A549 (cell line): ENCODE results near the gene PYROXD2. TPM values are rescaled to one million over a fixed set of nuclear protein-coding genes. Genes with fewer than 3 reads are reported as not detected.

ENCODE experiments used
- ATAC-seq, 2 experiments: fragments of 200-7000 bp in 1 of 2; fragments of >200 bp in 1 of 2; cut with Nextera tagmentation in 1 of 2; cut with Tn5 transposase in 1 of 2; 3 replicates each; pipeline versions ENCODE4 v1.8.0 to v1.9.1; 2018 to 2020; ENCODE audit warnings: mild to moderate bottlenecking in 1 of 2, moderate library complexity in 1 of 2
- CTCF ChIA-PET: fragments of 300-600 bp; sonication (Branson Sonifier 250); formaldehyde crosslinking; extraction: SDS; loops from one replicate; lab custom pipeline; 2021; ENCODE audit warnings: antibody characterized with exemption, inconsistent platforms; lab: Yijun Ruan, JAX
- POLR2A ChIA-PET: fragments of 350-600 bp; formaldehyde crosslinking; extraction: SDS; loops from one replicate; lab custom pipeline; 2021; ENCODE audit warnings: antibody characterized with exemption, inconsistent platforms; lab: Yijun Ruan, JAX
- DNase-seq, 2 experiments: peaks; one replicate each; pipeline versions ENCODE4 v3.0.0 to v3.0.0-alpha.2; 2011 to 2016; ENCODE audit warnings: low read depth in 1 of 2, low spot score in 1 of 2
- FAIRE-seq: peaks from 2 replicates; lab custom pipeline; 2011; peaks lifted over from hg19 to GRCh38; lab: Jason Lieb, UNC
- H3K27ac ChIP-seq, 2 experiments: fragments of >200 bp; sonication (Bioruptor Twin); formaldehyde crosslinking; 3 replicates each; pipeline ENCODE4 v1.5.1; 2016 to 2017
- H3K4me1 ChIP-seq: fragments of >200 bp; sonication (Bioruptor Twin); formaldehyde crosslinking; 3 replicates; pipeline ENCODE4 v1.6.1; 2016
- H3K4me2 ChIP-seq: fragments of >200 bp; sonication (Bioruptor Twin); formaldehyde crosslinking; 3 replicates; pipeline ENCODE4 v1.6.1; 2016
- H3K4me3 ChIP-seq: fragments of >200 bp; sonication (Bioruptor Twin); formaldehyde crosslinking; 3 replicates; pipeline ENCODE4 v1.5.1; 2016
- H3K9me3 ChIP-seq: fragments of >200 bp; sonication (Bioruptor Twin); formaldehyde crosslinking; 3 replicates; pipeline ENCODE4 v1.6.1; 2016
- BHLHE40 ChIP-seq: IDR thresholded peaks from 2 replicates; pipeline ENCODE4 v1.6.1; 2012; ENCODE audit warnings: low read depth, low read length, inconsistent platforms
- CBX2 ChIP-seq: fragments of 200-600 bp; sonication (generic); IDR thresholded peaks from 2 replicates; pipeline ENCODE4 v1.6.1; 2016; ENCODE audit warnings: low read depth, mild to moderate bottlenecking, borderline replicate concordance
- CHD2 ChIP-seq: fragments of 150-350 bp; IDR thresholded peaks from 2 replicates; pipeline ENCODE4 v1.6.1; 2014; ENCODE audit warnings: low read length; ENCODE audit not compliant: partially characterized antibody
- CHD4 ChIP-seq: fragments of 200-600 bp; sonication (generic); IDR thresholded peaks from 2 replicates; pipeline ENCODE4 v1.6.1; 2016; ENCODE audit warnings: antibody characterized with exemption, mild to moderate bottlenecking, borderline replicate concordance
- CTCF ChIP-seq: fragments of >200 bp; sonication (Bioruptor Twin); formaldehyde crosslinking; IDR thresholded peaks from 3 replicates; pipeline ENCODE4 v1.5.1; 2016
- EHF ChIP-seq: fragments of 250-450 bp; sonication (Bioruptor Pico); IDR thresholded peaks from 2 replicates; pipeline ENCODE4 v1.5.0; 2020; ENCODE audit warnings: mild to moderate bottlenecking
- EHMT2 ChIP-seq: fragments of 200-600 bp; sonication (generic); IDR thresholded peaks from 2 replicates; pipeline ENCODE4 v1.6.1; 2016; ENCODE audit warnings: antibody characterized with exemption, low read depth, mild to moderate bottlenecking, moderate library complexity
- EP300 ChIP-seq, 2 experiments: fragments of >200 bp; sonication (Bioruptor Twin); formaldehyde crosslinking; IDR thresholded peaks; 2 replicates in 1 of 2; 3 replicates in 1 of 2; pipeline ENCODE4 v1.6.1; 2016 to 2017
- ESRRA ChIP-seq: fragments of 150-350 bp; IDR thresholded peaks from 2 replicates; pipeline ENCODE4 v1.6.1; 2014; ENCODE audit warnings: mild to moderate bottlenecking, low read length, borderline replicate concordance
- FOSB ChIP-seq: fragments of 250-450 bp; sonication (Bioruptor Pico); IDR thresholded peaks from 2 replicates; pipeline ENCODE4 v1.5.0; 2020; ENCODE audit warnings: mild to moderate bottlenecking, moderate library complexity
- FOXS1 ChIP-seq: fragments of 250-450 bp; sonication (Bioruptor Pico); IDR thresholded peaks from 2 replicates; pipeline ENCODE4 v1.5.0; 2020; ENCODE audit warnings: mild to moderate bottlenecking, moderate library complexity
- HEYL ChIP-seq: fragments of 250-450 bp; sonication (Bioruptor Pico); IDR thresholded peaks from 2 replicates; pipeline ENCODE4 v1.8.0; 2021; ENCODE audit warnings: mild to moderate bottlenecking, moderate library complexity
- HOXA7 ChIP-seq: fragments of 250-450 bp; sonication (Bioruptor Pico); IDR thresholded peaks from 2 replicates; pipeline ENCODE4 v1.5.0; 2020; ENCODE audit warnings: mild to moderate bottlenecking, moderate library complexity
- HOXB5 ChIP-seq: fragments of 250-450 bp; sonication (Bioruptor Pico); IDR thresholded peaks from 2 replicates; pipeline ENCODE4 v1.5.0; 2020; ENCODE audit warnings: mild to moderate bottlenecking, moderate library complexity
- JUN ChIP-seq, 2 experiments: fragments of >200 bp; sonication (Bioruptor Twin); formaldehyde crosslinking; IDR thresholded peaks; 2 replicates in 1 of 2; 3 replicates in 1 of 2; pipeline ENCODE4 v1.6.1; 2016 to 2017
- JUNB ChIP-seq: fragments of >200 bp; sonication (Bioruptor Twin); formaldehyde crosslinking; IDR thresholded peaks from 2 replicates; pipeline ENCODE4 v1.6.1; 2016
- KDM1A ChIP-seq: fragments of 200-600 bp; sonication (generic); IDR thresholded peaks from 2 replicates; pipeline ENCODE4 v1.6.1; 2016; ENCODE audit warnings: low read depth, mild to moderate bottlenecking
- NPAS2 ChIP-seq: fragments of 250-450 bp; sonication (Bioruptor Pico); IDR thresholded peaks from 2 replicates; pipeline ENCODE4 v1.8.0; 2022; ENCODE audit warnings: mild to moderate bottlenecking, moderate library complexity, borderline replicate concordance
- NR3C1 ChIP-seq: fragments of >200 bp; sonication (Bioruptor Twin); formaldehyde crosslinking; IDR thresholded peaks from 3 replicates; pipeline ENCODE4 v1.6.1; 2017
- POLR2AphosphoS2 ChIP-seq: conservative IDR thresholded peaks from 2 replicates; pipeline ENCODE4 v1.6.1; 2012; ENCODE audit warnings: low read length, improper control_type of control experiment, inconsistent platforms
- RAD21 ChIP-seq, 2 experiments: fragments of >200 bp in 1 of 2; sonication (Bioruptor Twin) in 1 of 2; formaldehyde crosslinking in 1 of 2; IDR thresholded peaks in 1 of 2; conservative IDR thresholded peaks in 1 of 2; 2 replicates in 1 of 2; 3 replicates in 1 of 2; pipeline ENCODE4 v1.6.1; 2012 to 2018; ENCODE audit warnings: inconsistent platforms in 1 of 2
- RARB ChIP-seq: fragments of 250-450 bp; sonication (Bioruptor Pico); IDR thresholded peaks from 2 replicates; pipeline ENCODE4 v1.8.0; 2021; ENCODE audit warnings: mild to moderate bottlenecking, moderate library complexity
- RCOR1 ChIP-seq: fragments of 150-350 bp; IDR thresholded peaks from 2 replicates; pipeline ENCODE4 v1.6.1; 2014; ENCODE audit warnings: antibody characterized with exemption, low read length, low read depth
- RFX5 ChIP-seq: fragments of 450-650 bp; IDR thresholded peaks from 2 replicates; pipeline ENCODE4 v1.7.1; 2014; ENCODE audit warnings: antibody characterized with exemption, mild to moderate bottlenecking, moderate library complexity
- ZFP36 ChIP-seq: fragments of 450-650 bp; IDR thresholded peaks from 2 replicates; pipeline ENCODE4 v1.6.1; 2014; ENCODE audit warnings: borderline replicate concordance; ENCODE audit not compliant: partially characterized antibody
- ZNF302 ChIP-seq: fragments of 250-450 bp; sonication (Bioruptor Pico); IDR thresholded peaks from 2 replicates; pipeline ENCODE4 v1.9.0; 2021; ENCODE audit warnings: inconsistent platforms, mild to moderate bottlenecking, moderate library complexity
- ZSCAN20 ChIP-seq: fragments of 250-450 bp; sonication (Bioruptor Pico); IDR thresholded peaks from 2 replicates; pipeline ENCODE4 v1.8.0; 2022; ENCODE audit warnings: mild to moderate bottlenecking, moderate library complexity
- WGBS: methylation state at CpG from one replicate; pipeline ENCODE4 v1.1.6; 2017; ENCODE audit errors: missing lambda C conversion rate; 5-methylcytosine and 5-hydroxymethylcytosine counted together
- polyA plus RNA-seq, 4 experiments: library from polyadenylated mRNA; depleted of rRNA in 3 of 4; stranded (reverse); fragments of >200 nt; fragmentation: RNase III in 1 of 4; extraction: RNeasy Plus Mini Kit Qiagen cat#74134 plus additional on column Dnase treatment in 1 of 4; gene quantifications; 2 replicates in 3 of 4; 3 replicates in 1 of 4; pipeline ENCODE4 v1.2.3, GENCODE V29; 2011 to 2017
- TF ChIP-seq, protein P1 (sequence below): fragments of 250-450 bp; sonication (Bioruptor Pico); IDR thresholded peaks from 2 replicates; pipeline ENCODE4 v1.5.0; 2021; ENCODE audit warnings: mild to moderate bottlenecking, moderate library complexity, borderline replicate concordance
- TF ChIP-seq, protein P2 (sequence below): fragments of >200 bp; sonication (Bioruptor Twin); formaldehyde crosslinking; IDR thresholded peaks from 3 replicates; pipeline ENCODE4 v1.6.1; 2016
- TF ChIP-seq, protein P3 (sequence below): IDR thresholded peaks from 2 replicates; pipeline ENCODE4 v1.6.1; 2012

The PYROXD2 gene
- polyA plus RNA-seq, 2 of the 4 experiments (the other 2 are of a cell fraction): 4.6 to 6.3 TPM

DNA sequence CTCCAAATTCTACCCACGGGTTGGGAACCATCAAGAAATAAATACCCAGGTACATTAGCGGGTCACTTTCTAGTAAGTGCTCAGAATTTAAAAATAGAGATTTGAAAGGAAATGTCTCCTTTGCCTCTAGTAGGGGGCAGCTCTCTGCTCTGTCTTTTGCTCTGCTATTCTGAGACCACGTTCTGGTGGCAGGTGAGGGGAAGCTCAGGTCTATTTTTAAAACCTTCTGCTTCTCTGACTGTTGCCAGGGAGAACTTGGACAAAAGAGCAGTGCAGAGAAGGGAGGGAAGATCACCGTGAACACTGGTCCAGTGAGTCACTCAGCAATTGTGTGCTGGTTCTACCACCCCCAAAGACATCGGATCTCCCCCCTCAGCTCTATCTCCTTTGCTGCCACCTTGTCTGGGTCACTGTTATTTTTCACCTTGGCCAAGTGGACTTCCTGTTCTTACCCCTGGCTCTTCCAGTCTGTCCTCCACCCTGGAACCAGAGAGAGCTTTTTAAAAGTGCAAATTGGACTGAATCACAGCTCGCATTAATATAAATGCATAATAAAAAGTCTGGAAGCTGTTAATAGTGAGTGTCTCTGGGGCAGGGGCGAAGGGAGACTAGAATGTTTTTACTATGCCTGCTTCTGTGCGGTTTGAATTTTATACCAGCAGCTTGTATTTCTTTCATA lies 74.6 kb downstream of the PYROXD2 start (continued):
- TF ChIP-seq RAD21 (conservative IDR thresholded peaks at IDR 0.05 in 1 of 2, IDR thresholded peaks at IDR 0.05 in 1 of 2) (no peak), KDM1A (no peak), CHD2 (no peak), EHMT2 (no peak)

GRCh38 chr10:98339799-98340198 lies 75.2 kb downstream of the PYROXD2 start:
- 80% methylated on average over 5 of the region's 5 CpGs for WGBS
- H3K4me2 ChIP-seq: no peak overlapping the region
- POLR2A ChIA-PET: no interaction called here

GRCh38 chr10:98338896-98339295 lies 76.1 kb downstream of the PYROXD2 start:
- ChIA-PET POLR2A (no interaction called here), CTCF (interaction anchor here (0.6 to 1.7 kb wide), 3 partner anchors 10 to 181 kb away, joined by 3 to 5 read pairs (median 3); no protein-coding TSS in a partner anchor)
- FAIRE-seq (no peak), DNase-seq (no peak), ATAC-seq (no peak)
- Histone ChIP-seq H3K4me3 (no peak overlapping the region), H3K9me3 (no peaks in the 10 kb centered on the region), H3K4me1 (no peaks in the 10 kb centered on the region), H3K27ac (no peak overlapping the region), H3K4me2 (no peak overlapping the region)
- TF ChIP-seq HEYL (CRISPR knock-in tag): no peak
- no peak for TF ChIP-seq JUNB
- TF ChIP-seq FOSB (CRISPR knock-in tag): no peak
- no peak for TF ChIP-seq RCOR1
- no peak for TF ChIP-seq CHD4
- no peak for TF ChIP-seq NR3C1
- TF ChIP-seq JUN (IDR thresholded peaks at IDR 0.05): no peak
- TF ChIP-seq ZNF302 (CRISPR knock-in tag): no peak
- no peak for TF ChIP-seq HOXA7 (CRISPR knock-in tag)
- TF ChIP-seq, protein P1, sequence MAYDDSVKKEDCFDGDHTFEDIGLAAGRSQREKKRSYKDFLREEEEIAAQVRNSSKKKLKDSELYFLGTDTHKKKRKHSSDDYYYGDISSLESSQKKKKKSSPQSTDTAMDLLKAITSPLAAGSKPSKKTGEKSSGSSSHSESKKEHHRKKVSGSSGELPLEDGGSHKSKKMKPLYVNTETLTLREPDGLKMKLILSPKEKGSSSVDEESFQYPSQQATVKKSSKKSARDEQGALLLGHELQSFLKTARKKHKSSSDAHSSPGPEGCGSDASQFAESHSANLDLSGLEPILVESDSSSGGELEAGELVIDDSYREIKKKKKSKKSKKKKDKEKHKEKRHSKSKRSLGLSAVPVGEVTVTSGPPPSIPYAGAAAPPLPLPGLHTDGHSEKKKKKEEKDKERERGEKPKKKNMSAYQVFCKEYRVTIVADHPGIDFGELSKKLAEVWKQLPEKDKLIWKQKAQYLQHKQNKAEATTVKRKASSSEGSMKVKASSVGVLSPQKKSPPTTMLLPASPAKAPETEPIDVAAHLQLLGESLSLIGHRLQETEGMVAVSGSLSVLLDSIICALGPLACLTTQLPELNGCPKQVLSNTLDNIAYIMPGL (CRISPR knock-in tag): no peak
- WGBS: 79% methylated on average over 5 of the region's 5 CpGs

More at GRCh38 chr10:98339799-98340198, 75.2 kb downstream of the PYROXD2 start:
- Histone ChIP-seq H3K4me3 (no peak overlapping the region), H3K9me3 (no peaks in the 10 kb centered on the region), H3K27ac (no peak overlapping the region), H3K4me1 (no peaks in the 10 kb centered on the region)
- DNase-seq (no peak), FAIRE-seq (no peak), ATAC-seq (no peak)
- CTCF ChIA-PET: no interaction called here
- TF ChIP-seq JUNB: no peak
- TF ChIP-seq EP300 (IDR thresholded peaks at IDR 0.05): no peak
- TF ChIP-seq NPAS2: no peak
- no peak for TF ChIP-seq ZSCAN20
- TF ChIP-seq, protein P2, sequence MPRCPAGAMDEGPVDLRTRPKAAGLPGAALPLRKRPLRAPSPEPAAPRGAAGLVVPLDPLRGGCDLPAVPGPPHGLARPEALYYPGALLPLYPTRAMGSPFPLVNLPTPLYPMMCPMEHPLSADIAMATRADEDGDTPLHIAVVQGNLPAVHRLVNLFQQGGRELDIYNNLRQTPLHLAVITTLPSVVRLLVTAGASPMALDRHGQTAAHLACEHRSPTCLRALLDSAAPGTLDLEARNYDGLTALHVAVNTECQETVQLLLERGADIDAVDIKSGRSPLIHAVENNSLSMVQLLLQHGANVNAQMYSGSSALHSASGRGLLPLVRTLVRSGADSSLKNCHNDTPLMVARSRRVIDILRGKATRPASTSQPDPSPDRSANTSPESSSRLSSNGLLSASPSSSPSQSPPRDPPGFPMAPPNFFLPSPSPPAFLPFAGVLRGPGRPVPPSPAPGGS: no peak
- no peak for TF ChIP-seq CHD4
- no peak for TF ChIP-seq BHLHE40
- no peak for TF ChIP-seq ESRRA
- TF ChIP-seq CTCF: no peak
- no peak for TF ChIP-seq NR3C1
- TF ChIP-seq FOXS1 (CRISPR knock-in tag): no peak
- TF ChIP-seq RARB (CRISPR knock-in tag): no peak
- no peak for TF ChIP-seq EHF (CRISPR knock-in tag)
- no peak for TF ChIP-seq RCOR1
- no peak for TF ChIP-seq ZFP36
- no peak for TF ChIP-seq HOXB5 (CRISPR knock-in tag)
- TF ChIP-seq CBX2: no peak
- TF ChIP-seq, protein P3, sequence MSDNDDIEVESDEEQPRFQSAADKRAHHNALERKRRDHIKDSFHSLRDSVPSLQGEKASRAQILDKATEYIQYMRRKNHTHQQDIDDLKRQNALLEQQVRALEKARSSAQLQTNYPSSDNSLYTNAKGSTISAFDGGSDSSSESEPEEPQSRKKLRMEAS: no peak
- no peak for TF ChIP-seq RFX5
- no peak for TF ChIP-seq POLR2AphosphoS2
- TF ChIP-seq, all 56 proteins: peak for 0
